ENCODE results near the gene SMARCAL1.

- no peak for TF ChIP-seq YY1 (tag by site-specific recombination; IDR thresholded peaks at IDR 0.05)
- no peak for TF ChIP-seq ZBTB26 (tag by site-specific recombination; optimal IDR thresholded peaks at IDR 0.05)
- TF ChIP-seq ZNF529 (tag by site-specific recombination; IDR thresholded peaks at IDR 0.05; ENCODE audit: insufficient replicate concordance) = no peak
- TF ChIP-seq ZNF544 (tag by site-specific recombination; IDR thresholded peaks at IDR 0.05) = no peak
- no peak for TF ChIP-seq CTCF (tag by site-specific recombination; IDR thresholded peaks at IDR 0.05)
- no peak for TF ChIP-seq REST (tag by site-specific recombination; IDR thresholded peaks at IDR 0.05)
- no peak for TF ChIP-seq ZNF324 (tag by site-specific recombination; IDR thresholded peaks at IDR 0.05)
These were observed 67.9 kb downstream of the SMARCAL1 start for GRCh38 chr2:216480221-216480620.

Measured in HEK293 (cell line).